OCI-LY7 (cell line): ENCODE data around the gene CARD16. TPM values are rescaled to one million over a fixed set of nuclear protein-coding genes. Genes with fewer than 3 reads are reported as not detected.

ENCODE experiments used
- BruUV-seq: library from RNA; stranded (reverse); fragments of 400-500 nt; replicated peaks from 2 replicates; lab custom pipeline; 2021; lab: Mats Ljungman, UMichigan
- CTCF ChIA-PET: fragments of 300-600 bp; sonication (Branson Sonifier 250); formaldehyde crosslinking; loops from one replicate; lab custom pipeline; 2022; ENCODE audit warnings: antibody characterized with exemption; ENCODE audit not compliant: unreplicated experiment; lab: Charles Lee
- POLR2A ChIA-PET: fragments of 300-600 bp; sonication (Branson Sonifier 250); formaldehyde crosslinking; loops from one replicate; lab custom pipeline; 2022; ENCODE audit warnings: antibody characterized with exemption; lab: Charles Lee
- DNase-seq: peaks from one replicate; pipeline ENCODE4 v3.0.0-alpha.2; 2015; ENCODE audit warnings: low spot score
- H2AFZ ChIP-seq: fragments of 200-600 bp; sonication (generic), shearing (Covaris generic); 2 replicates; pipeline ENCODE4 v1.6.1; 2014; ENCODE audit warnings: mild to moderate bottlenecking, antibody characterized with exemption, low read length, moderate library complexity
- H3K27ac ChIP-seq: fragments of 200-600 bp; sonication (generic); 2 replicates; pipeline ENCODE4 v1.5.1; 2014; ENCODE audit warnings: mixed run types, low read depth, mild to moderate bottlenecking, moderate library complexity, low read length, inconsistent platforms; ENCODE audit not compliant: poor library complexity, severe bottlenecking
- H3K36me3 ChIP-seq: fragments of 200-600 bp; sonication (generic); 2 replicates; pipeline ENCODE4 v1.6.1; 2014; ENCODE audit warnings: mild to moderate bottlenecking, antibody characterized with exemption, low read length, moderate library complexity, mixed read lengths; ENCODE audit not compliant: insufficient read depth
- H3K4me1 ChIP-seq: fragments of 200-600 bp; sonication (generic); 2 replicates; pipeline ENCODE4 v1.5.1; 2014; ENCODE audit warnings: mild to moderate bottlenecking, low read length; ENCODE audit not compliant: insufficient read depth, poor library complexity, severe bottlenecking
- H3K4me2 ChIP-seq: fragments of 200-600 bp; sonication (generic); 2 replicates; pipeline ENCODE4 v1.6.1; 2014; ENCODE audit warnings: mild to moderate bottlenecking, low read length
- H3K4me3 ChIP-seq: fragments of 200-600 bp; sonication (generic); 2 replicates; pipeline ENCODE4 v1.5.1; 2014; ENCODE audit warnings: mild to moderate bottlenecking, low read depth, low read length; ENCODE audit not compliant: poor library complexity, severe bottlenecking
- H3K79me2 ChIP-seq: fragments of 200-600 bp; sonication (generic); 2 replicates; pipeline ENCODE4 v1.6.1; 2016; ENCODE audit warnings: low read depth, mild to moderate bottlenecking, low read length, moderate library complexity, mixed read lengths; ENCODE audit not compliant: insufficient read depth
- H3K9me2 ChIP-seq: fragments of 200-600 bp; sonication (generic); 2 replicates; pipeline ENCODE4 v1.6.1; 2016; ENCODE audit warnings: mild to moderate bottlenecking, low read length, mixed read lengths; ENCODE audit not compliant: insufficient read depth
- H3K9me3 ChIP-seq: fragments of 200-600 bp; sonication (generic); 2 replicates; pipeline ENCODE4 v1.6.1; 2014; ENCODE audit warnings: mild to moderate bottlenecking, mixed run types, low read length, mixed read lengths
- H4K20me1 ChIP-seq: fragments of 200-600 bp; sonication (generic); 2 replicates; pipeline ENCODE4 v1.6.1; 2014; ENCODE audit warnings: mild to moderate bottlenecking, antibody characterized with exemption, low read length, moderate library complexity, mixed read lengths; ENCODE audit not compliant: insufficient read depth
- EZH2phosphoT487 ChIP-seq: fragments of 200-600 bp; sonication (generic); IDR thresholded peaks from 2 replicates; pipeline ENCODE4 v1.6.1; 2018; ENCODE audit warnings: low read depth, borderline replicate concordance, mild to moderate bottlenecking, mixed run types, antibody characterized with exemption, low read length, moderate library complexity, mixed read lengths
- intact Hi-C: fragments of 100-400 bp; cut with micrococcal nuclease; formaldehyde crosslinking; loops from one replicate; pipeline ENCODE4 v1.10.0; 2022; ENCODE audit not compliant: unreplicated experiment
- total RNA-seq, 2 experiments: library from RNA; depleted of rRNA in 1 of 2; stranded (reverse); fragments of >200 nt in 1 of 2; shearing (Covaris generic) in 1 of 2; gene quantifications; 2 replicates each; pipeline ENCODE4 v1.2.3, GENCODE V29; 2014 to 2022
- TF ChIP-seq, protein P1 (sequence below): fragments of 200-600 bp; sonication (generic); conservative IDR thresholded peaks from 2 replicates; pipeline ENCODE4 v1.5.1; 2014; ENCODE audit warnings: mild to moderate bottlenecking, antibody characterized with exemption, low read length, moderate library complexity, mixed read lengths

CARD16 gene
- total RNA-seq, 2 experiments from 2014 or later: 0.42 to 0.44 TPM

DNA sequence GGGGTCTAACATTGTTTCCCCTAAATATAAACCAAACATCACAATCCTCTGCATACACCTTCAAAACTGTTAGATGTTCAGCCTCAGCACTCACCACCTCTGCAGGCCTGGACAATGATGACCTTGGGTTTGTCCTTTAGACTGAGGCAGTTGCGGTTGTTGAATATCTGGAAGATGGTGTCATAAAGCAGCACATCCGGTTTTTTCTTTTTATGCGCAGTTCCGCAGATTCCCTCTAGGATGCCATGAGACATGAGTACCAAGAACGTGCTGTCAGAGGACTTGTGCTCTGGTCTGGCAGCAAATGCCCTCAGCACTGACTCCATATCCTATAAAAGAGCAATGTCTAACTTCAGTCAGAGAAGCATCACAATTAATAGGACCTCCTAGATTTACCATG lies 45.0 kb downstream of the CARD16 start:
- Histone ChIP-seq H3K9me2 (no peaks in the 10 kb centered on the region), H4K20me1 (no peaks in the 10 kb centered on the region), H3K9me3 (no peaks in the 10 kb centered on the region), H3K79me2 (no peaks in the 10 kb centered on the region), H3K4me1 (no peaks in the 10 kb centered on the region), H3K36me3 (no peaks in the 10 kb centered on the region; the same call in 1 of the 2 replicates), H3K4me2 (no peak overlapping the region), H2AFZ (no peak overlapping the region), H3K27ac (no peak overlapping the region), H3K4me3 (no peak overlapping the region)
- BruUV-seq: no TSS peak
- ChIA-PET POLR2A (no interaction called here), CTCF (no interaction called here)
- DNase-seq: no peak
- intact Hi-C loops: no loop called here
- TF ChIP-seq, protein P1, sequence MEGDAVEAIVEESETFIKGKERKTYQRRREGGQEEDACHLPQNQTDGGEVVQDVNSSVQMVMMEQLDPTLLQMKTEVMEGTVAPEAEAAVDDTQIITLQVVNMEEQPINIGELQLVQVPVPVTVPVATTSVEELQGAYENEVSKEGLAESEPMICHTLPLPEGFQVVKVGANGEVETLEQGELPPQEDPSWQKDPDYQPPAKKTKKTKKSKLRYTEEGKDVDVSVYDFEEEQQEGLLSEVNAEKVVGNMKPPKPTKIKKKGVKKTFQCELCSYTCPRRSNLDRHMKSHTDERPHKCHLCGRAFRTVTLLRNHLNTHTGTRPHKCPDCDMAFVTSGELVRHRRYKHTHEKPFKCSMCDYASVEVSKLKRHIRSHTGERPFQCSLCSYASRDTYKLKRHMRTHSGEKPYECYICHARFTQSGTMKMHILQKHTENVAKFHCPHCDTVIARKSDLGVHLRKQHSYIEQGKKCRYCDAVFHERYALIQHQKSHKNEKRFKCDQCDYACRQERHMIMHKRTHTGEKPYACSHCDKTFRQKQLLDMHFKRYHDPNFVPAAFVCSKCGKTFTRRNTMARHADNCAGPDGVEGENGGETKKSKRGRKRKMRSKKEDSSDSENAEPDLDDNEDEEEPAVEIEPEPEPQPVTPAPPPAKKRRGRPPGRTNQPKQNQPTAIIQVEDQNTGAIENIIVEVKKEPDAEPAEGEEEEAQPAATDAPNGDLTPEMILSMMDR: no peak
- TF ChIP-seq EZH2phosphoT487: no peak

DNA sequence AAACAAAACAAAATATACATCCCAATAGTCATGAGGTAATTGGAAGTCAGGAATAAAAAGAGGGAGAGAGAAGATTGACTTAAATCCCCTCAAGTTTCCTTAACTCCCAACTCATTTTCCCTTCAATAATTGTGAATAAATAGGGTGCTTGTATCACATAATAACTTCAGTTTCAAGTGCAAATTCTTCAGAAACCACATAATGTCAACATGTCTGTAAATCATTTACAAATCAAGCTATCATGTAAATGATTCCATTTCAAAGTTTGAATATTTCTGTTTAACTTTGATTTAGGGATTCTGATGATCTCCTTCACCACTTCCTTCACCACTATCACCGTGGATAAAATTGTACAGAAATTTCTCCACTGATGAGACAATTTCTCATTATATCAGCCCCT lies 45.4 kb downstream of the CARD16 start:
- no peak for DNase-seq
- no peaks in the 10 kb centered on the region for H3K79me2 ChIP-seq
- H2AFZ ChIP-seq: no peak overlapping the region
- no peaks in the 10 kb centered on the region for H3K9me3 ChIP-seq
- H3K4me2 ChIP-seq: no peak overlapping the region
- H3K4me3 ChIP-seq: no peak overlapping the region
- no peak overlapping the region for H3K27ac ChIP-seq
- H4K20me1 ChIP-seq: no peaks in the 10 kb centered on the region
- no peaks in the 10 kb centered on the region; the same call in 1 of the 2 replicates for H3K36me3 ChIP-seq
- BruUV-seq: no TSS peak
- H3K4me1 ChIP-seq: no peaks in the 10 kb centered on the region
- intact Hi-C loops: no loop called here
- TF ChIP-seq, protein P1: no peak
- TF ChIP-seq EZH2phosphoT487: no peak
- POLR2A ChIA-PET: no interaction called here
- CTCF ChIA-PET: no interaction called here
- no peaks in the 10 kb centered on the region for H3K9me2 ChIP-seq

DNA sequence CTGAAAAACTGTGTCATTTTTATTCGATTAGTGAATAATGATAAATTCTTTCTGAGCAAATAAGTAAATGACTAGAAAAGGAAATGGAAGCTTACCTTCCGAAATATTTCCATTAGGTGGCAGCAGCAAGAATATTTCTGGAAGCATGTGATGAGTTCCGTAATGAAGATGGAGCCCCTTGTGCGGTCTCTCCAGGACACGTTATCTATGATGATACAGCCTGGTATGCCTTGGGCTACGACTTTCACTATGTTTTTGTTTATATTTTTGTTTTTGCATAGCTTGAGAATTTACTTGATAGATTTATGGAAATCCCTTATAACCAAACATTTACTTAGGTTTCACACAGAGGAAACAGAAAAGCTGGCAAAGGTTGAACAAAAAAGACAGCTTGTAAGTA lies 47.8 kb downstream of the CARD16 start:
- Histone ChIP-seq H3K79me2 (no peaks in the 10 kb centered on the region), H4K20me1 (no peaks in the 10 kb centered on the region), H3K36me3 (no peaks in the 10 kb centered on the region; the same call in 1 of the 2 replicates), H3K4me1 (no peaks in the 10 kb centered on the region), H3K9me2 (no peaks in the 10 kb centered on the region), H2AFZ (no peak overlapping the region), H3K4me3 (no peak overlapping the region), H3K27ac (no peak overlapping the region), H3K4me2 (no peak overlapping the region), H3K9me3 (no peaks in the 10 kb centered on the region)
- TF ChIP-seq EZH2phosphoT487: no peak
- TF ChIP-seq, protein P1: no peak
- CTCF ChIA-PET: no interaction called here
- no TSS peak for BruUV-seq
- POLR2A ChIA-PET: interaction anchor here (1.1 kb wide), 1 partner anchor 493 kb away, joined by 3 read pairs; no protein-coding TSS in a partner anchor
- intact Hi-C loops: no loop called here
- DNase-seq: no peak
